ENCODE measurements around the gene ACAP3. TPM values are rescaled to one million over a fixed set of nuclear protein-coding genes. Genes with fewer than 3 reads are reported as not detected.

ACAP3 gene
- total and polyA plus RNA-seq, 2 of the 4 experiments (the other 2 are of a cell fraction) = 13.3 to 58.2 TPM

GRCh38 chr1:1345384-1345783, 37.7 kb upstream of the ACAP3 start (continued):
- TF ChIP-seq BHLHE40 (IDR thresholded peaks at IDR 0.05; ENCODE audit: low read depth, low read length) (no peak), FOS (IDR thresholded peaks at IDR 0.05; ENCODE audit: low read depth, low read length) (no peak), RCOR1 (IDR thresholded peaks at IDR 0.05; ENCODE audit: insufficient replicate concordance, low read length) (no peak)

GRCh38 chr1:1344655-1345361, 37.1 kb upstream of the ACAP3 start:
- Histone ChIP-seq H3K4me2 (ENCODE audit: low read depth, low read length) (no peak overlapping the region; the same call in 1 of the 2 replicates), H3K9me1 (ENCODE audit: insufficient read depth, low read length) (peaks cover 13% of the 10 kb centered on the region), H4K20me1 (ENCODE audit: insufficient read depth, low read length) (peaks cover 67% of the 10 kb centered on the region), H3K56ac (ENCODE audit: extremely low read depth, insufficient read depth, low read length) (no peak overlapping the region), H3K9ac (ENCODE audit: low read depth, low read length) (no peak overlapping the region), H2BK120ac (ENCODE audit: low read depth, low read length) (peak overlapping the region; percentile 40; the same call in 1 of the 2 replicates), H2AFZ (replicated peaks; ENCODE audit: low read length, poor library complexity) (peak overlapping the region; percentile 63), H3K23ac (ENCODE audit: low read depth, low read length) (no peak overlapping the region; the same call in 1 of the 2 replicates), H3K36me3 (ENCODE audit: control insufficient read depth, insufficient read depth, low read length) (peaks cover 18% of the 10 kb centered on the region), H2BK5ac (ENCODE audit: low read depth, low read length, poor library complexity, severe bottlenecking) (peak overlapping the region; percentile 72), H3K27ac (ENCODE audit: insufficient read depth, low read length) (peak overlapping the region; percentile 10; the same call in 1 of the 2 replicates), H2AK9ac (replicated peaks; ENCODE audit: low read depth, low read length, poor library complexity) (peak overlapping the region; percentile 87), H4K91ac (ENCODE audit: insufficient read depth, low read depth, low read length) (0 out of 2 replicates have a peak overlapping the region, but pooled peaks have one; percentile 26), H3K14ac (replicated peaks; ENCODE audit: low read depth, low read length) (no peak overlapping the region), H3K79me1 (ENCODE audit: low read depth in 1 of 2, low read length in 2 of 2) (peaks cover 12 to 70% of the 10 kb centered on the region in 2 experiments), H4K5ac (ENCODE audit: low read depth, low read length) (no peak overlapping the region), H3K18ac (ENCODE audit: low read depth, low read length) (no peak overlapping the region), H3K4ac (ENCODE audit: low read depth, low read length) (no peak overlapping the region; the same call in 1 of the 2 replicates), H2AK5ac (ENCODE audit: low read depth, low read length) (peak overlapping the region; percentile 73), H4K8ac (ENCODE audit: low read depth in 2 of 2, low read length in 2 of 2) (peak overlapping the region in 1 of 2 experiments; percentile 40; a peak in 1 of 4 replicates), H2BK20ac (ENCODE audit: low read depth, low read length) (no peak overlapping the region), H3K4me3 (ENCODE audit: insufficient read depth, low read depth, low read length) (no peak overlapping the region), H2BK15ac (ENCODE audit: low read depth, low read length) (no peak overlapping the region), H3K4me1 (ENCODE audit: control insufficient read depth, insufficient read depth, low read length) (peaks cover 30% of the 10 kb centered on the region), H3K27me3 (ENCODE audit: control insufficient read depth, insufficient read depth, low read length) (no peaks in the 10 kb centered on the region), H3K9me3 (ENCODE audit: control insufficient read depth, insufficient read depth, low read length) (no peaks in the 10 kb centered on the region)
- TF ChIP-seq RCOR1 (IDR thresholded peaks at IDR 0.05; ENCODE audit: insufficient replicate concordance, low read length) (peak; percentile 27), BHLHE40 (IDR thresholded peaks at IDR 0.05; ENCODE audit: low read depth, low read length) (0 out of 2 replicates have a peak, but pooled peaks have one; percentile 16), FOS (IDR thresholded peaks at IDR 0.05; ENCODE audit: low read depth, low read length) (peak; percentile 82), SMC3 (IDR thresholded peaks at IDR 0.05; ENCODE audit: low read depth, low read length) (no peak), CTCF (conservative IDR thresholded peaks at IDR 0.05; ENCODE audit: low read depth, low read length) (peak; percentile 30; the same call in 1 of the 2 replicates), NFE2L2 (IDR thresholded peaks at IDR 0.05; ENCODE audit: low read depth, low read length) (no peak), RFX5 (IDR thresholded peaks at IDR 0.05; ENCODE audit: low read depth, low read length) (no peak), MXI1 (IDR thresholded peaks at IDR 0.05; ENCODE audit: borderline replicate concordance, low read depth, low read length) (no peak), RAD21 (IDR thresholded peaks at IDR 0.05; ENCODE audit: low read length) (peak; percentile 18; the same call in 1 of the 2 replicates)
- dilution Hi-C loops (cut with HindIII; ENCODE audit: low sequenced_read_pairs, unreplicated experiment) (no loop called here), in situ Hi-C loops (cut with MboI; ENCODE audit: low sequenced_read_pairs) (no loop called here), intact Hi-C loops (cut with micrococcal nuclease) (no loop called here)
- ChIA-PET CTCF (interaction anchor here (0.5 kb wide), 1 partner anchor 76 kb away, joined by 3 read pairs; no protein-coding TSS in a partner anchor), POLR2A (ENCODE audit: unreplicated experiment) (no interaction called here)
- WGBS, 2 experiments (ENCODE audit: extremely low coverage in 2 of 2, insufficient read length in 1 of 2) = 58% methylated on average over 2 of the region's 15 CpGs; no CpG with 5 or more reads in 1 of the 2 experiments
- DNase-seq = peak; percentile 69
- no peak for ATAC-seq (ENCODE audit: low read depth)
- BruUV-seq (replicated peaks) = no TSS peak
